HG03342 (cell line): ENCODE results near the gene SLC6A5.
"Not testable (repeated sequence)": the region's sequence is repeated elsewhere in the genome, so short reads cannot be mapped to it uniquely, and the experiment has no call there.

Experiments used
- ATAC-seq: cut with Tn5 transposase; IDR thresholded peaks from one replicate; pipeline ENCODE4 v1.9.1; 2021; ENCODE audit warnings: mild to moderate bottlenecking, moderate library complexity; ENCODE audit not compliant: unreplicated experiment

Gene SLC6A5

GRCh38 chr11:20599221-20600019 lies at the start of gene SLC6A5:
Gene SLC6A5 (plus strand): TSS chr11:20599608. CDS start chr11:20599673, 65 bp downstream.
- ATAC-seq = no peak

GRCh38 chr11:20551096-20551495 lies 48.3 kb upstream of the SLC6A5 start:
- ATAC-seq = no peak

- no peak for ATAC-seq
Observed at GRCh38 chr11:20555783-20556182, 43.6 kb upstream of the SLC6A5 start.

GRCh38 chr11:20556396-20556795 lies 43.0 kb upstream of the SLC6A5 start:
- not testable (repeated sequence) for ATAC-seq

GRCh38 chr11:20558741-20559140 lies 40.7 kb upstream of the SLC6A5 start:
- ATAC-seq = no peak

GRCh38 chr11:20559523-20560300 lies 39.7 kb upstream of the SLC6A5 start:
- no peak for ATAC-seq

- ATAC-seq = no peak
Observed at GRCh38 chr11:20561915-20562314, 37.5 kb upstream of the SLC6A5 start.

GRCh38 chr11:20563866-20564265 lies 35.5 kb upstream of the SLC6A5 start:
- ATAC-seq = no peak

- ATAC-seq = no peak
Observed at GRCh38 chr11:20564846-20565635, 34.4 kb upstream of the SLC6A5 start.

GRCh38 chr11:20566115-20566514 lies 33.3 kb upstream of the SLC6A5 start:
- not testable (repeated sequence) for ATAC-seq

- ATAC-seq = no peak
Observed at GRCh38 chr11:20566591-20567434, 32.6 kb upstream of the SLC6A5 start.

- not testable (repeated sequence) for ATAC-seq
Observed at GRCh38 chr11:20579725-20580124, 19.7 kb upstream of the SLC6A5 start.

- no peak for ATAC-seq
Observed at GRCh38 chr11:20583201-20583600, 16.2 kb upstream of the SLC6A5 start.

GRCh38 chr11:20584093-20584774 lies 15.2 kb upstream of the SLC6A5 start:
- no peak for ATAC-seq

- ATAC-seq = no peak
Observed at GRCh38 chr11:20589796-20590195, 9.6 kb upstream of the SLC6A5 start.

GRCh38 chr11:20590381-20590780 lies 9.0 kb upstream of the SLC6A5 start:
- ATAC-seq = no peak

GRCh38 chr11:20592741-20593140 lies 6.7 kb upstream of the SLC6A5 start:
- no peak for ATAC-seq

- ATAC-seq = no peak
Observed at GRCh38 chr11:20594274-20595061, 4.9 kb upstream of the SLC6A5 start.

- no peak for ATAC-seq
Observed at GRCh38 chr11:20595101-20595500, 4.3 kb upstream of the SLC6A5 start.
